Hematopoietic multipotent progenitor cell (in vitro differentiated cells): ENCODE data around the gene DSCAM. TPM values are rescaled to one million over a fixed set of nuclear protein-coding genes. Genes with fewer than 3 reads are reported as not detected.

Source experiments
- DNase-seq, 3 donors: peaks; one replicate each; pipeline ENCODE4 v3.0.0-alpha.2; 2011 to 2015; ENCODE audit warnings: low read depth in 2 of 3, low spot score in 2 of 3
- small RNA-seq: library from RNA; depleted of rRNA; stranded (forward); fragments of <200 nt; gene quantifications from one replicate; pipeline ENCODE3, GENCODE V24; 2012
- total RNA-seq: library from RNA; depleted of rRNA; stranded (reverse); fragments of >200 nt; gene quantifications from one replicate; pipeline ENCODE4 v1.2.3, GENCODE V29; 2012

DSCAM gene
- total RNA-seq, 1 donor, result not detected

DNA sequence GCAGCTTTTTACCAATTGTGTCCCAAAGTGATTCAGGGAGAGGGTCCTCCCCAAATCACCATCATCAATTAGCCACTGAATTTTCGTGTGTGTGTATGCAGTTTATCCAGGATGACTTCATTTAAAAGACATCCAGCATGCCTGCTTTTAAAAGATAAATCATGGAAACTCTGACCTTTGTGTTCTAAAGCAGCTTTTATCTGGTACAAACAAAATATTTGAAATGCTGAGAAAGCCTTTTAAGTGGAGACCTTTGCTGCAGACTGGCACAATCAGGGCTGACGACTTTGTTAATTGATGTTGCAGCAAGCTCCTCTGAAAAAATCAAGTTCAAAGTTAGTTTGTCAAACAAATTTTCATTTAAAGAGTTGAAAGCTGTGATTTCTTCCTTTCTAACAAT lies 875.0 kb downstream of the DSCAM start:
- DNase-seq, result no peak

DNA sequence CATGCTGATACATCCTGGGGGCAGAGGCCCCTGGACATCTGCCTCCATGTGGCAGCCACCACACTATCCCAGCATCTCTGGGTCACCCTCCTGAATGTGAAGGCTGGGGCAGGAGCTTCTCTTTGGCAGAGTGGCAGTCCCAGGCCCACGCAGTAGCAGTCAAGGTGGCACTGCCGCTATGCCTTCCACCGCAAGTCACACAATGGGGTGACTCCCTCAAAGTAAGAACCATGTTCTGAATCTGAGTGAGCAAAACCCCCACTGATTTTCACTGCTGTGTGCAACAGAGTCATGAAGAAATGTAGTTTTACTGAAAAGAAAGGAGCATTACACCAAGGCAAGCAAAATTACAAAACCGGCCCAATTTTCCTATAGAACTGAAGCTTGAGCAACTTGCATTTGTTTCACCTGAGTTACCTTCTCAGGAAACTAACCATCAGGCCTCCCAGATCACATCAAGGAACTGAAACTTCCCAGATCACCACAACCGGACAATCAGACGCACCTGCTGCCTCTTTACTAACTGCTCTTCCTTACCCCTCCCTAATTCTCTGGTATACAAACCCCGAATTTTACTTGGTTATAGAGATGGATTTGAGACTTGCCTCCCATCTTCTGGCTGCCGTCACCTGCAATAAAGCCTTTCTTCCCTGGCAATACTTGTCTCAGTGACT lies 877.1 kb downstream of the DSCAM start:
- DNase-seq, result no peak

DNA sequence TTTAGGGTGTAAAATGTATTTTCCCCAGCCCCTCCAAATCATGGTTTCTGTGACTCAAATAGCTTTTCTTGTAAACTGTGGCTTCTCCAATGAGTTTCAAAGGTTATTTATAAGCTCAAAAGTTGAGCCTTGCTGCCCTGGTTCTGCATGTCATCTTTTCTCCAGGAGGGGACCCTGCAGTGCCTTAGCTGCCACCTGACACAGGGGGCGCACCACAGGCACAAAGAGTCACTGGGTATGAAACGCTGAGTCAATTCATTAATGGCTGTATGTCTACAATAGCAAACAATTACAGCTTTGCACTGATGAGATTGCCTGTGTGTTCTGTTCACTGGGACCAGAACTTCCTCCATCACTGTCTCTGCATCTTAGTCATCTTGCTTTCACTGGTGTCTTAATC lies 878.9 kb downstream of the DSCAM start:
- no peak for DNase-seq

DNA sequence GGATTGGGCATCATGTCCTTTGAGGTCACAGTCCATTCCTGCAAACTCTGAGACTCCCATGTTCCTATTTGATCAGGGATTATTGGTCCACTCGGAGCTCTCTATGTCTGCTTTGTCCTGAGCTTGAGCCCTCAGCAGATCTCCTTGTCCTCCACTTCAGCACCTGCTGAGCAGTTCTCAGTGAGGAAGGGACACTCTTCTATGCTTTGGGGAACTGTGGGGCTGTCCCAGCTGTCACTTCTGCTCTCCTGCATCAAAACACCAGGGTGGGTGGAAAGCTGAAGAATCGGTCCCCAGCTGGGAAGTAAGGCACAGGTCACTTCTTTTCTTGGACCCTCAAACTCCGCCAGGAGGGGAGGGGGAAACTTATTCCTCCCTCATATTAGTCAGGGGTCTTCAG lies 880.2 kb downstream of the DSCAM start:
- no peak for DNase-seq

DNA sequence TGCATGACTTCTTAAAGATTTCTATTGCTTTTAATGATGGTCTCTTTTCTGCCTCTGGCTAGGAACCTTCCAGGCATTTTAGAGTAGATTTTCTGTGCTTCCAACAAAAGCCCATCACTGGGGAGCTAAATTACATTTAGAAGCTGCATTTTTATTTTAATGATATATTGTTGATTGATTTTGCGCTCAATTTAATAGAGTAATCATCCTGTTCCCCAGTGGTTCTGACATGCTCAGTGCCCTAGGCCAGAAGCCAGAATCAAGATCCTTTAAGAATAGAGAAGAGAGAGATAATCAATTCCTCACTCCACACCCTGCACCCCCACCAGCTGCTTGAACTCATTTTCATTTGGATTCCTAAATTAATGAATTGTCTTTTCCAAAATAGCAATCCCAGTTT lies 881.9 kb downstream of the DSCAM start:
- no peak for DNase-seq

DNA sequence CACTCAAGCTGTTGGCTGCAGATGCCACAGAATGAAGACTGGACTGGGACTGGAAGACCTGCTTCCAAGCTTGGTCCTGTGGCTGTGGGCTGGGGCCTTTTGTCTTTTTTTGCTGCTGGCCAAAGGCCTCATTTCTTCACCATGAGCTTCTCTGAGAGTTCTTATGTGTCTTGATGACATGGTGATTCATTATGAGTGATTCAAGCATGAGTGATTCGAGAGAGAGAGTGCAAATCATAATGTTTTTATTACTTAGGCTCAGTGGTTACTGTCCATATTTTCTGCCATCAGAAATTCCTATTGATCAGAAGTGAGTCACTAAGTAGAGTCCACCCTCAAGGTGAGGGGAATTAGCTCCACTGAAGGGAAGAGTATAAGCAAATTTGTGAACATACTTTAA lies 885.7 kb downstream of the DSCAM start:
- DNase-seq, result no peak

Small RNAs within 50 kb of the gene (small RNA-seq; reads per million reads assigned to genes)
- gene MIR4760 (not detected), gene RF00432 (not detected)
